Measurements from ENCODE around the gene ANKRD49. TPM values are rescaled to one million over a fixed set of nuclear protein-coding genes. Genes with fewer than 3 reads are reported as not detected.

Gene ANKRD49
- total RNA-seq, 2 donors from 2014 or later = 18.0 to 23.7 TPM

DNA sequence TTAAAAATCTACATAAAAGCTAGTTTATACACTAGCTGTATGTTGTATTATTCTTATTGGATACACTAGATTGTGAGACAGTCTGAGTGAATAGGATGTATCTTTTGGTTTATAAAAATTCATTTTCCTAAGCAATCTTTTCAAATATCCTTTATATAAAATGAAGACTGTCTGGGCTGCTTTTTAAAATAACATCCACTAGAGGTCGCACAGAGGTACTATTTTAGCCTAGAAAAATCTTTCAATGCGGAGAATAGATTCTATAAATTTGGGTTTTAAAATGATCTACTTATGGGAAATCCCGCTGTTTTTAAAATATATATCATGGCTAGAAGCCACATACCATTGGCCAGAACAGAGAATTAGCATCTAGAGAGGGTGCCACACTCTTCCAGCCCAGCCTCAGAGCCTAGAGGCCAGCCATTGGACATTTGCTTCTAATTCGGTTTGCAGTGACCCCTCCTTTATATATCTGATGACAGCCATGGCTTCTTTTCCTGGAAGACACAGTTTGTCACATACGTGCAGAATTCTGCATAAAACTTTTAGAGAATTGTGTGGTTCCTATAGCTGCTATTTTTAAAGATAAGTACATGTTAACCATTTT is 25.8 kb downstream of the ANKRD49 start:
- H3K27ac Mint-ChIP-seq = no peak overlapping the region
- no peaks in the 10 kb centered on the region for H3K4me1 Mint-ChIP-seq (ENCODE audit: low read depth in 2 of 2)
- ATAC-seq (no peak), DNase-seq (ENCODE audit: low spot score) (no peak)
- H3K9me3 Mint-ChIP-seq = no peaks in the 10 kb centered on the region
- H3K36me3 Mint-ChIP-seq = no peaks in the 10 kb centered on the region
- H3K27me3 Mint-ChIP-seq = peaks cover 13 to 21% of the 10 kb centered on the region in 2 donors
- H3K4me3 Mint-ChIP-seq = no peak overlapping the region

DNA sequence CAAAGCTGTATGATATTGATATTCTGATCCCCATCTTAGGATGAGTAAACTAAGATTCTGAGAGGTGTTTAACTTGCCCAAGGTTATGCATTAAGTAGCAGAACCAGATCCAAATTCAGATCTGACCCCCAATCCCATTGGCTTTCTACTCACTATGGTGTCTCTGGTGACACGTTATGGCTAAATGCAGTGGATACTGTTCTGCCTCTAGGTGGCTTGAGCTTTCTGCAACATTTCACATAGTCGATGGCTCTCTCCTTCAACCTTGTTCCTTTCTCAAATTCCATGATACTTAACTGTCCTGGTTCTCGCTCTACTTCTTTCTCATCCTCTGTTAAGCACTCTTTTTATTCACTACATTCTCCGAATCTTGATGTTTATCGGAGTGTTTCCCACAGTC is 27.9 kb downstream of the ANKRD49 start:
- H3K9me3 Mint-ChIP-seq = no peaks in the 10 kb centered on the region
- H3K4me1 Mint-ChIP-seq (ENCODE audit: low read depth in 2 of 2) = no peaks in the 10 kb centered on the region
- ATAC-seq = no peak
- no peaks in the 10 kb centered on the region for H3K36me3 Mint-ChIP-seq
- no peak overlapping the region for H3K4me3 Mint-ChIP-seq
- no peak overlapping the region for H3K27ac Mint-ChIP-seq
- H3K27me3 Mint-ChIP-seq = peaks cover 15 to 23% of the 10 kb centered on the region in 2 donors
- no peak for DNase-seq (ENCODE audit: low spot score)

DNA sequence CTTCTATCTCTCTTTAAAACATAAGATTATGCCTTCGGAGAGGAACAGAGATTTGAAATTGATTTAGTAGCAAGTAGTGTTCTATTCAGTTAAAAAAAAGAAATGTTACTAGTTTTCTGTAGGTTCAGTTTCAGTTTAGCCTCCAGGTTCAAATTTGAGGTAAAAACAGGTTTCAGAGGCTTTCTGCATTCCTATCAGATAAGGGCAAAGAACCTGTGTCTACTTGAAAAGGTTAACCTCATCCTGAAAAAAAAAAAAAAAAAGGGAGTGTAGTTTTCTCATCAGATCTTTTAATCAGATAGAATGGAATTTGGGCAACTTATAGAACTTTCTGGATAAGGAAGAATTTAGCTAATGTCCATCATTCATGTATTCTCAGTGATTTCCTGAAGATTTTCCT is 30.6 kb downstream of the ANKRD49 start:
- Mint-ChIP-seq H3K27ac (no peak overlapping the region), H3K27me3 (peaks cover 23 to 47% of the 10 kb centered on the region in 2 donors), H3K4me3 (no peak overlapping the region), H3K36me3 (no peaks in the 10 kb centered on the region), H3K4me1 (ENCODE audit: low read depth in 2 of 2) (no peaks in the 10 kb centered on the region), H3K9me3 (no peaks in the 10 kb centered on the region)
- ATAC-seq (no peak), DNase-seq (ENCODE audit: low spot score) (no peak)

DNA sequence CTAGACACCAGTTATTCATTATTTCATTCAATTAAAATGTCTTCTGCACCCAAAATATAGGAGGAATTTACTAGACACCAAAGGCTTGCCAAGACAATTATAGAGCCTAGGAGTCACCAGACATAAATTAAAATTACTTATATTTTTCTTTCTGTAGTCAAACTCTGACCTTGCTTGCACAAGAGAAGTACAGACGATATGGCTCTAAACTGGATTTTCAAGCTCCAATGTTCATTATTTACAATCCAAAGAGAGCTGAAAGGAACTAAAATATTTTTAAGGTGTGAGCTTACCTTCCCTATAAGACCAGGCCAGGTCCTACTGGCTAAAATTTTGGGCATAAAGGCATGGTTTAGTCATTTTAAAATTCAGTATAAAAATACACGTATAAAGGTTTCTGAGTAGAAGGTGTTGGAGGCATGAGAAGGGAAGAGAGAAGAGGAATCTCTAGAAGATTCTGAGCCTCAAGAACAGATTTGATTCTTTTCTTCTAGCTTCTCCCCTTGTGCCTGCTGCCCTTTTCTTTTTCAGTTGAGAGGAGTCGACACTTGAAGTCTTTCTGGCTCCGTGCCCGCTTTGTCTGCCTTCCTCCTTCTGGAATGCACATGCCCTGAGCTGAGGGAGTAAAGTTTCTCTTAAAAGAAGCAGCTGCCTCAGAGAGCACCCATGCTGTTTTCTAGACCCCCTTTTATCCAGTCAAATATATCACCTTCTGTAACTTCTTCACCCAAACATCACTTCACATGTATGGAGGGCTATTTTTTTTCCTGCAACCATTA is 32.0 kb downstream of the ANKRD49 start:
- H3K27ac Mint-ChIP-seq = no peak overlapping the region
- peaks cover 25 to 47% of the 10 kb centered on the region in 2 donors for H3K27me3 Mint-ChIP-seq
- H3K4me1 Mint-ChIP-seq (ENCODE audit: low read depth in 2 of 2) = no peaks in the 10 kb centered on the region
- no peak overlapping the region for H3K4me3 Mint-ChIP-seq
- H3K9me3 Mint-ChIP-seq = no peaks in the 10 kb centered on the region
- ATAC-seq (no peak), DNase-seq (ENCODE audit: low spot score) (no peak)
- no peaks in the 10 kb centered on the region for H3K36me3 Mint-ChIP-seq

DNA sequence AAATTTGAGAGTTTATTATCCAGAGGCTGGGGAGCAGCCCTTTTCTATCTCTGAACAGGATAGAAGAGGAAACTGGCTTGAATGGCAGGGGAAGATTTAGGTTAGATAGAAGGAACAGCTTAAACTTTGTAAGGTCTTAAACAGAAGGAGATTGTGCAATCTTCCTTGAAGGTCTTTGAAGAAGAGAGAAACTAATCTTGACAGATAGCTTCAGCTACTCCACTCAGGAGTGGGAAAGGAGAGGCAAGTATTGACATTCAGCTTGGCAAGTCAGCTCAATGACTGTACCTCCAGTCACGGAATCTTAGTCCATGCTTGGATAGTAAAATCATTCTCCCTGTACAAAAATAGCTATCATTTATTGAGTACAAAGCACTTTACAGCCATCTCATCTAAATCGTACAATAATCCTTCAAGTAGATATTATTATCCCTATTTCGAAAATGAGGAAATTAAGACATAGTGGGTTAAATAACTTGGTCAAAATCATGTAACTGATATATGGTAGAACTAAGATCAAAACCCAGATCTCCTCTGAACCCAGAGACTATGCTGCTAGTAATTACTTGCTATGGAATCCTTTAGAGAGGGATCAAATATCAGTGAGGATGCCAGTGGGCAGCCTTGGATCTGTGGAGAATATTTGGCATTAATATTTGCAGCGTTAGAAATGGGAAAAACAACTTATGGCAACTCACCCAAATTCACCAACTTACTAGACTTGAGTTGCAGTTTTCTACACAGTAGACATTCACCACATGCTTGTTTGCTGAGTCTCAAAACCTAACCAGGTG is 33.1 kb downstream of the ANKRD49 start:
- Mint-ChIP-seq H3K36me3 (no peaks in the 10 kb centered on the region), H3K4me1 (ENCODE audit: low read depth in 2 of 2) (no peaks in the 10 kb centered on the region), H3K9me3 (no peaks in the 10 kb centered on the region), H3K27ac (no peak overlapping the region), H3K27me3 (peaks cover 25 to 51% of the 10 kb centered on the region in 2 donors), H3K4me3 (no peak overlapping the region)
- no peak for ATAC-seq
- no peak for DNase-seq (ENCODE audit: low spot score)

DNA sequence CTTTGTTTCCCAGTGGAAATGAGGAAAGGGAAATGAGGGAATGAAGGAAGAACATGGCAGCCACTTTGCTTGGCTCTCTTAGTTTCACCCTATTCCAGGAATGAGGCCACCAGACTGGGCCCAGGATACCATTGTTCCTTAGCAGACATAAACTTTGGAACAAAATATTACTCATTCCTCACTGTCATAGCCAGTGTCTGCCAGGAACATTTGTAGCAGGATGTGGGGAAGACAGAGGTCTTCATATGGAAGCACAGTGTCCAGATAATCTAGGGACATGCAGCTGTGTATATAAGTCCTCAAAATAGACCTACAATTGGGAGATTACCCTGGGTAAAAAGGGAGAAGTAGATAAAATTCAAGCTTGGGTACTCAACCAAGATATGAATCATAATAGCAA is 34.8 kb downstream of the ANKRD49 start:
- H3K4me3 Mint-ChIP-seq = no peak overlapping the region
- H3K4me1 Mint-ChIP-seq (ENCODE audit: low read depth in 2 of 2) = no peaks in the 10 kb centered on the region
- DNase-seq (ENCODE audit: low spot score) (no peak), ATAC-seq (no peak)
- H3K27me3 Mint-ChIP-seq = peaks cover 26 to 56% of the 10 kb centered on the region in 2 donors
- no peaks in the 10 kb centered on the region for H3K36me3 Mint-ChIP-seq
- H3K9me3 Mint-ChIP-seq = no peaks in the 10 kb centered on the region
- no peak overlapping the region for H3K27ac Mint-ChIP-seq

DNA sequence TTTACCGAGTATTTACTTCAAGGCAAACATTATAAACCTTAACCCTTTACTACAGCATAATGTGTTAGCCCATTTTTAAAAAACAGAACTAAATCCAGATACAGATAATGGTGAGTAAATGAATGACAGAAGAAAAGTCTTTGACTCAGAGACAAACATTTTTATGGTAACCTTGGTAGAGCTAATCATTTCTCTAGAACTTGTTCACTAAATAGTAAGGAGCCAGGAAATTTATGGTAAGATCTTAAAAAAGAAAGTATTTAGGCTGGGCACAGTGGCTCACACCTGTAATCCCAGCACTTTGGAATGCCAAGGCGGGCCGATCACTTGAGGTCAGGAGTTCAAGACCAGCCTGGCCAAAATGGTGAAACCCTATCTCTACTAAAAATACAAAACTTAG is 38.4 kb downstream of the ANKRD49 start:
- H3K4me3 Mint-ChIP-seq = no peak overlapping the region
- H3K27me3 Mint-ChIP-seq = peaks cover 26 to 53% of the 10 kb centered on the region in 2 donors
- ATAC-seq (no peak), DNase-seq (ENCODE audit: low spot score) (no peak)
- no peaks in the 10 kb centered on the region for H3K9me3 Mint-ChIP-seq
- H3K4me1 Mint-ChIP-seq (ENCODE audit: low read depth in 2 of 2) = no peaks in the 10 kb centered on the region
- no peak overlapping the region for H3K27ac Mint-ChIP-seq
- no peaks in the 10 kb centered on the region for H3K36me3 Mint-ChIP-seq

DNA sequence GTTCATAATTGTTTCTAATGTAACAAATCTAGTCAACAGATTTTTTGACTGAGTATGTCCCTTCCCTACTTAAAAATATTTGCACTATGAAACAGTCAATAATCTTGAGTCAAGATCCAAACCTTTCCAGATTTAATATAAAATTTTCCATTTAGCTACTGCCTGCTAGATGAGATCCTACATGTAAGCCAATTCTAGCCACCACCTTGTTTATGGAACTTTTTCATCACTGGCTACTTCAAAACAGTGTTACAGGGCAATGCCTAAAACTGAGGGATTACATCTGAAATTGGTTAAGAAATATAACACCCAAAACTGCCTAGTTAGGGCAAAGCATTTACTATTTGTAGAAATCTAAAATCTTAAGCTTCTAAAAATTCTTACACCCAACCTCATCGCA is 39.4 kb downstream of the ANKRD49 start:
- H3K36me3 Mint-ChIP-seq = no peaks in the 10 kb centered on the region
- no peaks in the 10 kb centered on the region for H3K9me3 Mint-ChIP-seq
- H3K4me3 Mint-ChIP-seq = no peak overlapping the region
- H3K27ac Mint-ChIP-seq = no peak overlapping the region
- ATAC-seq (no peak), DNase-seq (ENCODE audit: low spot score) (no peak)
- no peaks in the 10 kb centered on the region for H3K4me1 Mint-ChIP-seq (ENCODE audit: low read depth in 2 of 2)
- H3K27me3 Mint-ChIP-seq = peaks cover 27 to 46% of the 10 kb centered on the region in 2 donors

DNA sequence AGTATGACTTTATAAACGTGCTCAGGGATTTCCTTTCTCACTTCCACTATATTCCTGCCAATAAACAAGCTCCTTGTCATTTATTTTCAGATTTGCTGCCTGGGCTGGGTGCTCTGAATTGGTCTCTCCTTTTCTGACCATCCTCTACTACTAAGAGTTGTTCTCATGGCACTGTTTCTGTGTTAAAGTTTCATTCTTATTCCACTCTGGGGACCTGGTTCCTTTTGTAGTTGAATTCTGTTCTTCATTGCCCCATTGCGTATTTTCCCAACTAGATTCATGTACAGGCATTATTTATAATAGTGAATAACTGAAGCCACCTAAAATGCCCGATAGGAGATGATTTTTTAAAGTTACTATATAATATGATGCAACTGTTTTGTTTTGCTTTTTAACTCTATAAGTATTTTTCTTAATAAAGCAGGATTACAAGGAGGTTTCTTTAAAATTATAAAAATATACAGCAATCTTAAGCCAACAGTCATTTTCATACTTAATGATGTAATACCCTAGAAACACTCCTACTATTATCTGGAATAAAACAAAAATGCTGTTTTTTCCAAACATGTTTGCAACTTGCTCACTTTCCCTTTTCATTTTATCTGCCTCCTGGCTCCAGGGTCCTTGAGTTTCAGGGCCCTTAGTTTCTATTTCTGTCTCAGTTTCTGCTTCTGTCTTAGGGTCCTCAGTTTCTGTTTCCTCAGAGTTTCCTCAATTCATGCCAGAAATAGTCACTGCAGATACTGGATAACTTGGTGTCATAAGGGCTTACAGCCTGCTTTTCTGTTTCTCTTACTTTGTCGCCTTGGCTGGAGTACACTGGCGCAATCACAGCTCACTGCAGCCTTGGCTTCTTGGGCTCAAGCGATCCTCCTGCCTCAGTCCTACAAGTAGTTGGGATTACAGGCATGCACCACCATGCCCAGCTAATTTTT is 40.2 kb downstream of the ANKRD49 start:
- no peak overlapping the region for H3K27ac Mint-ChIP-seq
- ATAC-seq = no peak
- no peak for DNase-seq (ENCODE audit: low spot score)
- no peak overlapping the region for H3K4me3 Mint-ChIP-seq
- peaks cover 25 to 39% of the 10 kb centered on the region in 2 donors for H3K27me3 Mint-ChIP-seq
- H3K9me3 Mint-ChIP-seq = no peaks in the 10 kb centered on the region
- H3K4me1 Mint-ChIP-seq (ENCODE audit: low read depth in 2 of 2) = no peaks in the 10 kb centered on the region
- no peaks in the 10 kb centered on the region for H3K36me3 Mint-ChIP-seq

DNA sequence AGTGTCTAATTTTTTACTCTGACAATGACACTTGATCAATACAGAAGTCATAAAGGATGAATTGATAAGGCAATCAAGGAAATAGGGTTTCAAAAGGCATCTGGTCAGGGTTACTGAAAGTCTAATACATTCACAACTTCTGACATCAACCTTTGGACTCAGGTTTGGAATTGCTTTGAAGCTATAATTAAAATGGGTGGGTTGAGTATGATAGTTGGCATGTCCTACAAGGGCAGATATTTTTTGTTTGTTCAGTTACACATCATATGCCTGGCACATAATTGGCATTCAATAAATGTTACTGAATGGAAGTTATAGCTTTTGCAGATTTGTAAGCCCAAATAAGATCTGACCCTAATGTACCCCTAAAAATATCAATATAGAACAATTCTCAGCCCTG is 42.6 kb downstream of the ANKRD49 start:
- no peaks in the 10 kb centered on the region for H3K4me1 Mint-ChIP-seq (ENCODE audit: low read depth in 2 of 2)
- H3K9me3 Mint-ChIP-seq = no peaks in the 10 kb centered on the region
- H3K4me3 Mint-ChIP-seq = no peak overlapping the region
- peaks cover 30 to 34% of the 10 kb centered on the region in 2 donors for H3K27me3 Mint-ChIP-seq
- no peak for ATAC-seq
- no peak for DNase-seq (ENCODE audit: low spot score)
- H3K27ac Mint-ChIP-seq = no peak overlapping the region
- H3K36me3 Mint-ChIP-seq = no peaks in the 10 kb centered on the region

DNA sequence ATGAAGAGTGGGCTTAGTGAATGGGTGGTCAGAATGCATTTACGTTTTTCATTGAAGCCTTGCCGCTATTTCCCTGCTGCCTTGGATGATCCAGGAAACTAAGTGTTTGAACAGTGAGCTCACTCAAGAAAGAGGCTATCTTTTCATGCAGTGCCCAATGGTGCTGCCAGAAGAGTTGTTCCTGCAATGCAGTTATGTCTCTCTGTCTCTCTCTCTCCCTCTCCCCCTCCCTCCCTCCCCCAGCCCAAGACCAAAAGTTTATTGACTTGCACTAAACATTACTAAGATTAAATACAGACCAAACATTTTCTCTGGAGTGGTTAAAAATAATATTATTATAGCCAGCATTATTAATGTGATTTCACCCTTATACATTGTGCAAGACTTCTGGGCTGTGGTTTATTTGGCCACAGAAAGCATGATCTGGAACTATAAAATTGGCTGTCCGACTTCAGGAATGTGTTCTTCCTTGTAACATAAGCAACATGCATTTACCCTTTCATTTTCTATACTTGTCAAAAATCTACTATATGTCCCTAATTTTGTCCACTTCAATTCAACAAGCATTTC is 43.3 kb downstream of the ANKRD49 start:
- no peak for ATAC-seq
- Mint-ChIP-seq H3K9me3 (no peaks in the 10 kb centered on the region), H3K27ac (no peak overlapping the region), H3K36me3 (no peaks in the 10 kb centered on the region), H3K27me3 (peaks cover 30 to 34% of the 10 kb centered on the region in 2 donors), H3K4me3 (no peak overlapping the region), H3K4me1 (ENCODE audit: low read depth in 2 of 2) (no peaks in the 10 kb centered on the region)
- no peak for DNase-seq (ENCODE audit: low spot score)

DNA sequence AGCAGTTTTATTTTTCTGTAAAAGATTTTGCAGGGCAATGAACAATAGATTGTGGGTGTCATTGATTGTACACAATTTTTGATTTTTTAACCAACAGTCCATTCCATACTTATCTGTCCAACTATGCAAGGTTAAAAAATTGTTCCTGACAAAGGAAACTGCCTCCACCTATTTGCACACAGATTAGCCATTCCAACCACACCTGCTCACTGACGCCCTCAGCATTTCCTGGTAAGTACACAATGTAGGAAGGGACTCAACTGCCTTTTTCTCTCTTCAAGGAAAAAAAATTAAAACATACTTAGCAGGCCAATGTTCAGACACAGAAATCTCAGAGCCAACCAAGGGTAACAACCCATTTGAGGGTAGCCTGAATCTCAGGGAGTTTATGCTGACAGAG is 45.6 kb downstream of the ANKRD49 start:
- DNase-seq (ENCODE audit: low spot score) (no peak), ATAC-seq (no peak)
- Mint-ChIP-seq H3K27me3 (peaks cover 19 to 21% of the 10 kb centered on the region in 2 donors), H3K27ac (no peak overlapping the region), H3K9me3 (no peaks in the 10 kb centered on the region), H3K36me3 (no peaks in the 10 kb centered on the region), H3K4me1 (ENCODE audit: low read depth in 2 of 2) (peaks cover 4 to 8% of the 10 kb centered on the region in 2 donors), H3K4me3 (no peak overlapping the region)
